ENCODE data around the gene ADAMTS17.
"Not testable (repeated sequence)": the region's sequence is repeated elsewhere in the genome, so short reads cannot be mapped to it uniquely, and the experiment has no call there.

The ADAMTS17 gene

GRCh38 chr15:99994849-99995248 is 346.9 kb downstream of the ADAMTS17 start:
- no peak for DNase-seq (ENCODE audit: low read depth in 2 of 2)

DNA sequence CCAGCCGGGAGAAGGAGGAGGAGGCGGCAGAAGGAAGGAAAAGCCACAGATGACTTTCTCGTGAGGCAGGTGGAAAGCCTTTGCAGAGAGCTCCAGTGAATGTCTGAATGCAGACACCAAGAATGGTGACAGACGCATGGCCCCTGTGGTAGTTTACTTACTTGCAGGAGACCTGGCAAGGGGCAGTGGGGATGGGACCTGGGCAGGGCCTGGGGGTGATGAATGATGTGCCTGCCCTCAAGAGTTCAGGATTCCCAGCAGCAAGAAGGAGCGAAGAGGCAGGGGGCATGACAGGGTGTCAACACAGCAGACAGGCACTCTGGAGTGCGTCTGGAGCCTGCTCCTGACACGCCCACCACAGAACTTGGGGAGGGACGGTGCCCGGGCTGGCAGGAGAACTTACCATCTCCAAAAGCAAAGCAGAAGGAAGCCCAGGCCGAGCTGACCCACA is 348.1 kb downstream of the ADAMTS17 start:
- DNase-seq (ENCODE audit: low read depth in 2 of 2): no peak

GRCh38 chr15:99993262-99993661 is 348.5 kb downstream of the ADAMTS17 start:
- no peak for DNase-seq (ENCODE audit: low read depth in 2 of 2)

DNA sequence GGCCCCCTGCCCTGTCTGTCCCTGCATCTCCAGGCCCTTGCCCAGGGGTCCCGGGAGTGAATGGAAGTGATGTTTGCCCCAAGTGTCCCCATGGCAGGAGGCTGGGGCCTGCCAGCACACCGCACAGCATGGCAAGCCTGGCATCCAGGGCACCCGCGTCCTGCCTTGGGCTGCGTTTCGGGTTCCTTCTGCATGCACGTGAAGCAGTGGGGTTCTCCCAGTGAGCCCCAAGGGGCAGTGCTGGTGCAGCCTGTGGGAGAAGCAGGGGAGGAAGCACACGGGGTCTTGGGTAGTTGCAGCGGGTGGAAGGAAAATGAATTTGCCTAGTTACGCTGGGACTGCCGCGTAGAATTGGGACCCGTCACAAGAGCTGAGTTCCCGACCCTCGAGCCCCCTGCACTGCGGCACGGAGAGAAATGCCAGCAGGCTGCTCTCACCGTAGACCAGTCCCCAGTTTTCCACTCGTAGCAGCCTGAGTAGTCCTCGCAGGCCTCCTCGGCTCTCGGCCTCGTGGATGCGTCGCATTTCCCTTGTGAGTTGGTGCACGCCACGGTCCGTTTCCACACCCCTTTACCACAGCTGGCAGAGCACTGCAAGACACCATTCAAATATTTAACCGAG is 349.1 kb downstream of the ADAMTS17 start:
- no peak for DNase-seq (ENCODE audit: low read depth in 2 of 2)

DNA sequence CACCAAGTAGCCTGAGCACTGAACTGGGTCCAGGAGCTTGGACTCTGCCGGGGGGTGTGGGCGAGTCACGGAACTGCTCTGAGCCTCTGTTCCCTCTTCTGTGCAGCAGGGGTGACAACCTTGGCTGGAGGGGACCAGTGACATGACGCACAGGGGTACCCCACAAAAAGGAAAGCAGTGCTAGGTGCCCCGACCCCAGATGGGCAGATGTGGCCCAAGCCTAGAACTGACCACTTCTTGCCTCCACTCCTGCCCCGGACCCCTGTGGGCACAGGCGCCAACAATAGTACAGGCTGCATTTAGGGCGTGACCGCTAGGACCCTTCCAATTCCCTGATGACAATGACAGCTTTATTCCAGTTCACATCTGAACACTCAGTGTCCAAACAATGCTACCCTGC is 352.7 kb downstream of the ADAMTS17 start:
- no peak for DNase-seq (ENCODE audit: low read depth in 2 of 2)

GRCh38 chr15:99987701-99988100 is 354.1 kb downstream of the ADAMTS17 start:
- DNase-seq (ENCODE audit: low read depth in 2 of 2): no peak

- DNase-seq (ENCODE audit: low read depth in 2 of 2): no peak
Measured at GRCh38 chr15:99987119-99987506, 354.7 kb downstream of the ADAMTS17 start.

- DNase-seq (ENCODE audit: low read depth in 2 of 2): no peak
Measured at GRCh38 chr15:99986297-99987118, 355.3 kb downstream of the ADAMTS17 start.

- DNase-seq (ENCODE audit: low read depth in 2 of 2): no peak
Measured at GRCh38 chr15:99985878-99986277, 355.9 kb downstream of the ADAMTS17 start.

- DNase-seq (ENCODE audit: low read depth in 2 of 2): no peak
Measured at GRCh38 chr15:99984491-99985243, 357.1 kb downstream of the ADAMTS17 start.

DNA sequence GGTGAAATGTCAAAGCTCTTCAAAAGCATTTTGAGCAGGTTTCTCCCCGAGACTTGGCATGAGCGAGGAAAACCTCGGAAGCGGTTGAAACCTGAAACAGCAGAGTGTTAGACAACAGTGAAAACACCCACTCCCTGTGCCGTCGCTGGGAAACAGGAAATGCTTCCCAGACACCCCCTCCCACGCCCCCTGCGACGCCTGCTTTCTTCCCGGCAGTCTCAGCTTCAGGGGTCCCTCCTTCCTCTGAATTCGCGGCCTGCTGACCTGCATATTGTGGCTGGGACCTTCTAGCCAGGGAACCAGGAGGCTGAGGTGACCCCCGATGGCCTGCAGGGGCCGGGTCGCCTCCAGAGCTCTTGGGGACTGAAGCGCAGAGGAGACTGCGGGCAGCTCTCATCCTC is 357.9 kb downstream of the ADAMTS17 start:
- DNase-seq (ENCODE audit: low read depth in 2 of 2): no peak

DNA sequence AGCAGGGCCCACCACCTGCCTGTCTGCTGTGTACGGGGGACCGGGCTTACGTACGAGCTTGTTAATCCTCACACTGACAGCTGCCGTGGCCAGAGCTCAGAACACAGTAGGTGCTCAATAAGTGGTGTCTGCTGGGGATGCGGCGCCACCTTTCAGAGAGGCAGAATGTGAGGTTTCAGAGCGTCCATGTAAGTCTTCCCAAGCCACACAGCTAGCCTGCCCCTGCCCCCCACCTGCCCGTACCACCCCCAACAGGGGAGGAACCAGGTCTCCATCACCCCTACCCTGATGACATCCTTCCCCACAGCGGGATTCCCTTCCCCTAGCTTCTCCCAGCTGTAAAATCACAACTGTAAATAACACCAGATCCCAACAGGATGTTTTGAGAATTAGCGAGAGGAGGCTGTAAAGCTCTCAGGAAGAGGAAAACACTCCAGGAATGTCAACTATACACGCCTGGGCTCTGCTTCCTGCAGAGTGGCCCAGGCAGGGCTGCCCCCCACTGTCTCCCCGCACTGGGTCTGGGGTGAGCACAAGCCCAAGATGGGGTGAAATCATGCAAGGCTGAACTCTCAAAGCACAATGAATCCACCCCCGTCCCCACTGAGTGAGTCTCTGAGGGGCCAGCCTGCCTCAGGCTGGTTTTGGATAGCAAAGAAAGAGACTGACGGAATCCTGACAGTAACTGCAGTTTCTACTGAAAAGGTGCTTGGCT is 358.4 kb downstream of the ADAMTS17 start:
- DNase-seq (ENCODE audit: low read depth in 2 of 2): no peak

DNA sequence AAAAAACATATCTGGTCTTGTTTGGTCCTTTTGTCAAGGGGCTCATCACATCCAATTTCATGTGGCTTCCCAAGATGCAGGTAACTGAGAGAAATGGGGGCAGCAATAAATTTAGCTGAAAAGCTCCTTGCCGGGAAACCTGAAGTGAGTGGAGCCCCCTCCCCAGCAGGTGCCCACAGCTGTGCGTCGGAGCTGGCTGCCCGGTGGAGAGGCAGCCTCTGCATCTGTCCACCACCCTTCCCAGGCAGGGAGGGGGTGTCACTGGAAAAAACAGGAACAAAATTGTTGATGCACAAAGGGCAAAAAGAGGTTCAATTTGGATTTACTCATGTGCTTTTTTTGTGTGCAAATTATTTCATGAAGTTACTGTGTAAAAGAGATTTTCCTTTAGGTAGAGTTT is 359.1 kb downstream of the ADAMTS17 start:
- DNase-seq (ENCODE audit: low read depth in 2 of 2): no peak

DNA sequence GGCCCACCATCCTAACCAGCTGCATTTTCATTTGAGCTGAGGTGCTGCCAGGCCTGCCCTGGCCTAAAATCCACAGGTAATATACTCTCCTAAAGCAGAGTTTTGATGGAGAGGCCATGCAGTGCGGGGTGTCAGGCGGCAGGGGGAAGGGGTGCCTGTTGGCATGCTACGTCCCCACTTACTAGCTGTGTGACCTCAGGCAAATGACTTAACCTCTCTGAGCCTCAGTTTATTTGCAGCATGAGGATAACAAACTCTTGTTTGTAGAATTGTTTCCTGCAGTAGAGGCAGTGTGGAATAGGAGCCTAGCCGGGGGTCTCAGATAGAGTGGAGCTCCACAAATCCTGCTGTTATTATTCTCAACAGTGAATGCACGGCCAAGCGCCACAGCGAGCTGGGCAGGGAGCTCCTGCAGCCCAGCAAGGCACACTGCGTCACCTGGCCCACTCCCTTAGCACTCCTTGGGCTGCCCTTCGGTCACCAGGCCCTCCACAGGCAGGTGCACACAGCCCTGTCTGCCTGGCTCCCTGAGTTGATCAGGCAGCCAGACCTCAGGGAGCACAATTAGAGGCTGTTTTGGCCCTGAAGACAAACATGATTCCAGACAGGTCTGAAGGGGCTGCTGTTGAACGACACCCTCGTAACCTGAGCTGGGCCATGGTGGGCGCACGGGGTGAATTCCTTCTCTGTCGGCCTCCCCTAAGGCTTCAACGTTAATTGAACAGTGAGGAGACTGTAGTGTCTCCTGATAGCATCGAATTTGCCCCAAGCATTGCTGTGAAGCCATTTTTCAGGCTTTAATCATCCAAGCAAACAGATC is 359.7 kb downstream of the ADAMTS17 start:
- no peak for DNase-seq (ENCODE audit: low read depth in 2 of 2)

DNA sequence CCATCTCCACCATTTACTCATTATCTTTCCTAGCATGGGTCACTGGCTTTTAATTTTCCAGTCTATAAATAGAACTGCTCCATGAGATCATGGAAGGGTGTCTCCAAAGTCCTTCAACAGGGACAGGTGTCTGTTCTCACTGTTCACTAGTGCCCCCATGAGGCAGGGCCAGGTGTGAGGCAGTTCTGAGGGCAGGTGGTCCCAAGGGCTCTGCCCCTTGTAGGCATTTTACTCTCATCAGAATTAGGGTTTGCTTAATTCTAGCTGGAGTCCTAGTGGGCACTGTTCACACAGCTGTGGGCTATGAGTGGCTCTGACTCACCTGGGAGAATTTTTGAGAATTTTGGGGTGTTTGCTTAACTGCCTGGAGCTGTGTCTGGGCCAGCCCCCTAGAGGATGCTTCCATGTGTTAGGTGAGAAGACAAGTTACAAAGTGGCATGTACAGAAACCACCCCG is 360.6 kb downstream of the ADAMTS17 start:
- DNase-seq (ENCODE audit: low read depth in 2 of 2): no peak

DNA sequence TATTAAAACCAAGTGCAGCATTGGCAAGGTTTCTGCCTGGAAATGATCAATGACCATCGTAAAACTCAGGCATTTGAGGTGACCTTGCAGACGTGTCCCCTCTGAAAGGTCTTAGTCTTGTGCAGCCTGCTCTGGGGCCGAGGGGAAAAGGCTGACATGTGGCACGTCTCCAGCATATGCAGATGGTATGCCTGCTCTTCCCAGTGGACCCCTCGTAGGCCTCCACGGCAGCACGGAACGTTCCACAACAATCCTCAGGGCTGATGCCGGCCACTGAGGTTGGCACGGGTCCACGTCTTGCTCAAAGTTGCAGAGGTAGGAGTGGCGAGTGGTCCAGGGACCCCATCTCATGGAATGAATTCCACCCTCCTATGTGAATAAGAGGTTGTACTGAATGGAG is 361.0 kb downstream of the ADAMTS17 start:
- no peak for DNase-seq (ENCODE audit: low read depth in 2 of 2)

- DNase-seq (ENCODE audit: low read depth in 2 of 2): not testable (repeated sequence)
Measured at GRCh38 chr15:99979886-99980285, 361.9 kb downstream of the ADAMTS17 start.

DNA sequence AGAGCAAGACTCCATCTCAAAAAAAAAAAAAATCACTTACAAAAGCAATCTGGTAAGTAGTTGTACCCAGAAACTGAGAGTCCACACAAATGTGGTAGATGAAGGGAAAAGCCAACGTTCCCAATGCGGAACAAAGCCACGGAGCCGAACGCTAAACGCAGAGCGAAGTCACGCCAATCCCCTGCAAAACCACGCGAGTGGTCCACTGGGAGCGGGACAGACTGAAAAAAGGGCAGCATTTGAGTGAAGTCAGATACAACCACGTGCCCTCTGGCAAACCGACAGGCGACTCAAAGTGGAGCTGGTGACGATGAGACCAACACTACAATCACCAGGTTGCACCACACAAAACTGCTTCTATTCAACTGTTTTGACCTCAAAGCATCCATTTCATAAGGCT is 362.4 kb downstream of the ADAMTS17 start:
- DNase-seq (ENCODE audit: low read depth in 2 of 2): no peak

DNA sequence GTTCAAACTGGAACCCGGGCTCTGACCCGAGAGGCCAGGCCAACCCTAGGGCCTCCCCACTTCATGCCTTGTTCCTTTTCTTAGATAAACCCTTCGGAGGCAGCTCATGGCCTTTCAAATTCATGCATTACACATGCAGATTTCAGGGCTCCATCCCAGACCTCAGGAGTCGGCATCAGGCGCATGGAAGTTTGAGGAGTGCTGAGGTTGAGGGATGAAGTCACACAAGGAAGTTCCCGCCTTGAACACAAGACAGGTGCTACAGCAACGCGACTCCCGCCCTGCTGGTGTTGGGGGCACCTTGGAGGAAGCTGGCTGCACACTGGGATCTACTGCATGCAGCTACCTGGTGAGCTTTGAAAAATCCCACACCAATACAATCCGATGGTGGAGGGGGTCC is 363.3 kb downstream of the ADAMTS17 start:
- no peak for DNase-seq (ENCODE audit: low read depth in 2 of 2)

DNA sequence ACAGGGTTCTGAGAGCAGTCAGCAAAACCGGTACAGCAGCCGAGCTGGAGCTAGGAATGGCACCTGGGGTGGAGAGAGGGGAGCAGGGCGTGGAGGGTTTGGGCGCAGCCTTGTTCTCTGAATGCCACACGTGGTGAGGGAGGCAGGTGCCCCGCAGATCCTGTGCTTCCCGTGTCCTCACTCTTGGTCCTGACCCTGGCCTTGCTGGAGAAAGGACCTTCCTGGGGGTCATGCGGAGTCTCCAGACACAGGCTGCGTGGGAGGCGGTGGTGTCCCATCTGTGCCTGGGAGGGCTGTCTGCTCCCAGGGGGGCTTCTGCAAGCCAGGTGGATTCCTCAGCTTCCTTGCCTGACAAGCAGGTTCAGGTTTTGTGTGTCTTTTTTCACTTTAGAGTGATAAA is 363.8 kb downstream of the ADAMTS17 start:
- no peak for DNase-seq (ENCODE audit: low read depth in 2 of 2)

DNA sequence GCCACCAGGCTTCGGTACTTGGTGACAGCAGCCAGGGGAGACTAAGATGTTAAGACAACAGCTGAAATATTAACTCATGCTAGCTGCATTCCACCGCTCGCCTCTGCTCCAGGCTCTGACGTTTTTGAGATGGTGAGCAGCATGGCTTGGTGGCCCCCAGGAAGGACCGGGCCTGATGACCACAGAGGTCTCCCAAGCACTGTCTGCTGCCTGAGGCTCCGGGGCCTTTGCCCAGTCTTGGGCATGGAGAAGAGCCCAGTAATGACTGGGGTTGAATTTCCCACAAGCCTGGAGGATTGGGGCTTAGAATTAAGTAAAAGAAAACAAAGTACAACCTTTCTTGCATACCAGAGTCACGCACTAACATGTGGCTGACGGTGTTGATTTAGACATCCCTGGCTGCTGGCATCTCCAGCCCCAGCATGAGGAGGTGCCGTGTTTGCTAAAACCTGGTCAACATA is 364.9 kb downstream of the ADAMTS17 start:
- no peak for DNase-seq (ENCODE audit: low read depth in 2 of 2)

Data from stimulated activated CD8-positive, alpha-beta memory T cell treated with anti-CD3 and anti-CD28 coated beads, Interleukin-7, amount 100 ng/mL, for 4 hours (primary cell).